PC-3 (cell line): ENCODE results near the gene SDS. TPM values are rescaled to one million over a fixed set of nuclear protein-coding genes. Genes with fewer than 3 reads are reported as not detected.

Experiments
- ATAC-seq: fragments of 200-7000 bp; cut with Tn5 transposase; 2 replicates; pipeline ENCODE4 v1.9.1; 2020; ENCODE audit warnings: mild to moderate bottlenecking, moderate library complexity
- BruUV-seq: library from RNA; stranded (reverse); fragments of 400-500 nt; replicated peaks from 2 replicates; lab custom pipeline; 2021; lab: Mats Ljungman, UMichigan
- CTCF ChIA-PET: fragments of 300-600 bp; sonication (Branson Sonifier 250); formaldehyde crosslinking; loops from one replicate; lab custom pipeline; 2022; ENCODE audit warnings: antibody characterized with exemption; lab: Charles Lee
- POLR2A ChIA-PET: fragments of 300-600 bp; sonication (Branson Sonifier 250); formaldehyde crosslinking; loops from one replicate; lab custom pipeline; 2022; ENCODE audit warnings: antibody characterized with exemption; ENCODE audit not compliant: unreplicated experiment; lab: Charles Lee
- DNase-seq: peaks from one replicate; pipeline ENCODE4 v3.0.0-alpha.2; 2015
- H2AFZ ChIP-seq: fragments of 300-600 bp; sonication (generic); 2 replicates; pipeline ENCODE4 v1.6.0; 2016; ENCODE audit warnings: antibody characterized with exemption, low read length
- H3F3A ChIP-seq: fragments of 300-600 bp; sonication (generic); one replicate; pipeline ENCODE4 v1.6.0; 2017; ENCODE audit warnings: antibody characterized with exemption, low read length, control low read depth, mild to moderate bottlenecking; ENCODE audit not compliant: unreplicated experiment
- H3K27ac ChIP-seq: fragments of 300-600 bp; sonication (generic); 2 replicates; pipeline ENCODE4 v1.5.1; 2016; ENCODE audit warnings: mild to moderate bottlenecking, low read length
- H3K27me3 ChIP-seq: fragments of 300-600 bp; sonication (generic); 2 replicates; pipeline ENCODE4 v1.6.1; 2016; ENCODE audit warnings: low read length, mixed read lengths
- H3K36me3 ChIP-seq: fragments of 300-600 bp; sonication (generic); 2 replicates; pipeline ENCODE4 v1.6.1; 2016; ENCODE audit warnings: low read depth, mixed run types, low read length, mixed read lengths
- H3K4me1 ChIP-seq: fragments of 300-600 bp; sonication (generic); 2 replicates; pipeline ENCODE4 v1.5.1; 2016; ENCODE audit warnings: low read length; ENCODE audit not compliant: insufficient read depth
- H3K4me2 ChIP-seq: fragments of 300-600 bp; sonication (generic); 2 replicates; pipeline ENCODE4 v1.6.0; 2016; ENCODE audit warnings: low read length
- H3K4me3 ChIP-seq: fragments of 300-600 bp; sonication (generic); 2 replicates; pipeline ENCODE4 v1.5.1; 2016; ENCODE audit warnings: mild to moderate bottlenecking, low read length, mixed read lengths
- H3K79me2 ChIP-seq: fragments of 300-600 bp; sonication (generic); 2 replicates; pipeline ENCODE4 v1.6.1; 2017; ENCODE audit warnings: low read length, mixed read lengths
- H3K9ac ChIP-seq: fragments of 300-600 bp; sonication (generic); 2 replicates; pipeline ENCODE4 v1.6.0; 2016; ENCODE audit warnings: mild to moderate bottlenecking, low read length
- H3K9me2 ChIP-seq: fragments of 300-600 bp; sonication (generic); replicated peaks from 2 replicates; pipeline ENCODE4 v1.6.1; 2016; ENCODE audit warnings: mixed run types, low read length, mixed read lengths
- H3K9me3 ChIP-seq: fragments of 300-600 bp; sonication (generic); 2 replicates; pipeline ENCODE4 v1.6.1; 2016; ENCODE audit warnings: low read length, mixed read lengths
- H4K20me1 ChIP-seq: fragments of 300-600 bp; sonication (generic); 2 replicates; pipeline ENCODE4 v1.6.1; 2016; ENCODE audit warnings: low read length, mixed read lengths
- EZH2 ChIP-seq: fragments of 300-600 bp; sonication (generic); IDR thresholded peaks from one replicate; pipeline ENCODE4 v1.6.1; 2017; ENCODE audit warnings: antibody characterized with exemption, mild to moderate bottlenecking, low read length; ENCODE audit not compliant: unreplicated experiment
- EZH2phosphoT487 ChIP-seq: fragments of 300-600 bp; sonication (generic); IDR thresholded peaks from 2 replicates; pipeline ENCODE4 v1.6.1; 2018; ENCODE audit warnings: mild to moderate bottlenecking, antibody characterized with exemption, low read length, borderline replicate concordance
- intact Hi-C: fragments of 100-400 bp; cut with micrococcal nuclease; formaldehyde crosslinking; loops from 2 replicates; pipeline ENCODE4 v1.9.0; 2023
- total RNA-seq: library from RNA; depleted of rRNA; stranded (reverse); fragments of >200 nt; gene quantifications from 2 replicates; pipeline ENCODE4 v1.2.3, GENCODE V29; 2014
- TF ChIP-seq, protein P1 (sequence below): fragments of 300-600 bp; sonication (generic); conservative IDR thresholded peaks from 2 replicates; pipeline ENCODE4 v1.5.1; 2017; ENCODE audit warnings: antibody characterized with exemption, low read depth, mild to moderate bottlenecking, low read length

Gene SDS
- total RNA-seq, 1 experiment from 2014 or later: not detected

DNA sequence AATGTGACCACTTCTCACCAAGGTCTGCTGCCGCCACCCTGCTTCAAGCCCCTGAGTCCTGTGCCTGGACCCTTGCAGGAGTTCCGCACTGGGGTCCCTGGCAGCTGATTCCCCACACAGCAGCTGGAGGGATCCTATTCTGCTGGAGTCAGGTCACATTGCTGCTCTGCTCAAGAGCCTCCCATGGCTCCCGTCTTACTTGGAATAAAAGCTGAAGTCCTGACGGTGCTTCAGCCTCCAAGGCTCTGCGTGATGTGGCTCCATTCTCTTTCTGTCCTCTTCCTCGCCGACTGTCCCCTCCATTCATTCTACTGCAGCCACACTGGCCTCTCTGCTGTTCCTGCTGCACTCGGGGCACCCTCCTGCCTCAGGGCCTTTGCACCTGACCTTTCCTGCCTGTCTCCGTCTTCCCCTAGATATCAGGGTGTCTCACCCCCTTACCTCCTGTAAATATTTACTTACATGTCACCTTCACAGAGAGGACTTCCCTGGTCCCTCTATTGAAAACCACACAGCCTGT lies 10.9 kb upstream of the SDS start:
- Histone ChIP-seq H3K27me3 (no peaks in the 10 kb centered on the region), H3K27ac (no peak overlapping the region), H3K36me3 (no peaks in the 10 kb centered on the region), H3K4me1 (no peaks in the 10 kb centered on the region; the same call in 1 of the 2 replicates), H3K9ac (no peak overlapping the region), H3K9me2 (no peaks in the 10 kb centered on the region), H3F3A (no peaks in the 10 kb centered on the region), H3K9me3 (no peaks in the 10 kb centered on the region), H3K4me2 (no peak overlapping the region), H3K4me3 (no peak overlapping the region), H2AFZ (no peak overlapping the region), H3K79me2 (no peaks in the 10 kb centered on the region), H4K20me1 (no peaks in the 10 kb centered on the region)
- DNase-seq (no peak), ATAC-seq (no peak)
- BruUV-seq: no TSS peak
- intact Hi-C loops: no loop called here
- POLR2A ChIA-PET: no interaction called here
- CTCF ChIA-PET: interaction anchor here (0.6 kb wide), 1 partner anchor 79 kb away, joined by 5 read pairs; no protein-coding TSS in a partner anchor
- TF ChIP-seq EZH2phosphoT487 (no peak), EZH2 (no peak)
- TF ChIP-seq, protein P1, sequence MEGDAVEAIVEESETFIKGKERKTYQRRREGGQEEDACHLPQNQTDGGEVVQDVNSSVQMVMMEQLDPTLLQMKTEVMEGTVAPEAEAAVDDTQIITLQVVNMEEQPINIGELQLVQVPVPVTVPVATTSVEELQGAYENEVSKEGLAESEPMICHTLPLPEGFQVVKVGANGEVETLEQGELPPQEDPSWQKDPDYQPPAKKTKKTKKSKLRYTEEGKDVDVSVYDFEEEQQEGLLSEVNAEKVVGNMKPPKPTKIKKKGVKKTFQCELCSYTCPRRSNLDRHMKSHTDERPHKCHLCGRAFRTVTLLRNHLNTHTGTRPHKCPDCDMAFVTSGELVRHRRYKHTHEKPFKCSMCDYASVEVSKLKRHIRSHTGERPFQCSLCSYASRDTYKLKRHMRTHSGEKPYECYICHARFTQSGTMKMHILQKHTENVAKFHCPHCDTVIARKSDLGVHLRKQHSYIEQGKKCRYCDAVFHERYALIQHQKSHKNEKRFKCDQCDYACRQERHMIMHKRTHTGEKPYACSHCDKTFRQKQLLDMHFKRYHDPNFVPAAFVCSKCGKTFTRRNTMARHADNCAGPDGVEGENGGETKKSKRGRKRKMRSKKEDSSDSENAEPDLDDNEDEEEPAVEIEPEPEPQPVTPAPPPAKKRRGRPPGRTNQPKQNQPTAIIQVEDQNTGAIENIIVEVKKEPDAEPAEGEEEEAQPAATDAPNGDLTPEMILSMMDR: no peak

DNA sequence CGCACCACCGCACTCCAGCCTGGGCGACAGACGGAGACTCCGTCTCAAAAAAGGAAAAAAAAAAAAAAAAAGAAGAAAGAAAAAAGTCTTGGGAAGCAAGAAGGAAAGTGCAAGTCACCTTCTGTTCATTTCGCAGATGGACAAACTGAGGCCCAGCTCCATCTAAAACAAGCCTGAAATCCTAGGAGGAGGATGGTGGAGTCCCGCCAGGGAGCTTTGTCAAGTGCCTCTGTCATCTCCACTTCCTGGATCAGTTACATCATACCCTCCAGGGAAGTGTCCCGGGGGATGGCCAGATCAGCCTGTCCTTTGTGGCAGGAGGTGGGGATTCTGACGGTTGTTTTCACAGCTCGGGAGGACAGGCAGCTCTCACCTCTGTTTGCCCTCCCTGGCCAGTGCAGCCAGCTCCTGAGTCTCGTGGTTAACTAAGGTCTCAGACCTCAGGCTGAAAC lies 9.8 kb upstream of the SDS start:
- CTCF ChIA-PET: no interaction called here
- Histone ChIP-seq H3K9me2 (no peaks in the 10 kb centered on the region), H3K9ac (no peak overlapping the region), H3K4me2 (no peak overlapping the region), H3K79me2 (no peaks in the 10 kb centered on the region), H3K4me1 (no peaks in the 10 kb centered on the region; the same call in 1 of the 2 replicates), H3K4me3 (no peak overlapping the region), H3K27ac (no peak overlapping the region), H3K27me3 (no peaks in the 10 kb centered on the region), H2AFZ (peak overlapping the region; percentile 45; the same call in 1 of the 2 replicates), H3K9me3 (no peaks in the 10 kb centered on the region), H3K36me3 (no peaks in the 10 kb centered on the region), H3F3A (no peaks in the 10 kb centered on the region), H4K20me1 (no peaks in the 10 kb centered on the region)
- BruUV-seq: no TSS peak
- peak; percentile 25 for DNase-seq
- peak; percentile 46; the same call in 1 of the 2 replicates for ATAC-seq
- intact Hi-C loops: no loop called here
- POLR2A ChIA-PET: no interaction called here
- TF ChIP-seq EZH2phosphoT487: no peak
- TF ChIP-seq, protein P1: no peak
- no peak for TF ChIP-seq EZH2

DNA sequence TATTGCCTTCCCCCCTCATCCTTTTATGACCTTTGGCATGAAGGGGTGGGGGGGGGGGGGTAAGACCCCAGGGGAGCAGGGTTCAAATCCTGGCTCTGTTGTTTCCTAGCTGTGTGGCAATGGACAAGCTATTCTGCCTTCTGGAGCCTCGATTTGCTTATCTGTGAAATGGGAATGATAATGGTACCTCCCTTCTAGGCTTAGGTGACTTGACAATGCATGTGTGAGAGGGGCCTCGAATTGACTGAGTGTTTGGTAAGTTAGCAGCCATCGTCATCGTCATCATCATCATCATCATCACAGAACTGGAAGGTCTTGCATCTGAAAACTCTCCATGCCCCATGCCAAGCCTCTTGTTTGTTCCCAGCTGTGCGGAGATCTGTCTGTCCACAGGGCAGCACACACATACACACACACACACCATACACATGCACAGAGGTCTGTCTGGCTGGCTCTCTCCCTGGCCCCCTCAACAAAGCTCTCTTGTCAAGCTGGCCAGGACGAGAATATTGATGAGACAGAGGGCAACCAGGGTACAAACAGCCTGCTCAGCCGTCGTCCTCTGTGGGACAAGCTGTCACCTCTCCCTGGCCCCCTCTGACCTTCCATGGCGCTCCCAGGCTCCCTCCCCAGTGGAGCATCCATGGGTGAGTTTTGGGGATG lies 5.9 kb upstream of the SDS start:
- ChIA-PET POLR2A (no interaction called here), CTCF (no interaction called here)

More for the DNA sequence above, 5.9 kb upstream of the SDS start:
- Histone ChIP-seq H3K9me2 (no peaks in the 10 kb centered on the region), H3K36me3 (no peaks in the 10 kb centered on the region), H3K79me2 (no peaks in the 10 kb centered on the region), H3K9ac (no peak overlapping the region), H3K4me2 (no peak overlapping the region), H3F3A (no peaks in the 10 kb centered on the region), H3K4me3 (no peak overlapping the region), H3K9me3 (no peaks in the 10 kb centered on the region), H3K27ac (no peak overlapping the region), H2AFZ (no peak overlapping the region), H4K20me1 (no peaks in the 10 kb centered on the region), H3K4me1 (peaks cover 7% of the 10 kb centered on the region), H3K27me3 (no peaks in the 10 kb centered on the region)
- DNase-seq (no peak), ATAC-seq (no peak)
- intact Hi-C loops: no loop called here
- no TSS peak for BruUV-seq
- TF ChIP-seq, protein P1: no peak
- TF ChIP-seq EZH2 (no peak), EZH2phosphoT487 (no peak)
